WERI-Rb-1 (cell line): Measurements from ENCODE around the gene WNK2.

ENCODE experiments used
- DNase-seq: peaks from one replicate; pipeline ENCODE4 v3.0.0-alpha.2; 2020
- H3K27ac ChIP-seq: fragments of 250-450 bp; sonication (Bioruptor Pico); 2 replicates; pipeline ENCODE4 v1.5.1; 2020; ENCODE audit warnings: mild to moderate bottlenecking, moderate library complexity
- H3K27me3 ChIP-seq: fragments of 250-450 bp; sonication (Bioruptor Pico); 2 replicates; pipeline ENCODE4 v1.5.1; 2021; ENCODE audit warnings: mild to moderate bottlenecking, low read depth, moderate library complexity; ENCODE audit not compliant: insufficient read depth, severe bottlenecking
- H3K36me3 ChIP-seq: fragments of 250-450 bp; sonication (Bioruptor Pico); 2 replicates; pipeline ENCODE4 v1.5.1; 2020; ENCODE audit warnings: mild to moderate bottlenecking, moderate library complexity
- H3K4me3 ChIP-seq: 2 replicates; pipeline ENCODE4 v1.5.1; 2011; ENCODE audit warnings: low read depth, mild to moderate bottlenecking, control low read depth, low read length
- H3K9me3 ChIP-seq: fragments of 250-450 bp; sonication (Bioruptor Pico); 2 replicates; pipeline ENCODE4 v1.5.1; 2021; ENCODE audit warnings: mild to moderate bottlenecking, moderate library complexity; ENCODE audit not compliant: severe bottlenecking
- CTCF ChIP-seq: IDR thresholded peaks from 2 replicates; pipeline ENCODE4 v1.5.1; 2011; ENCODE audit warnings: low read depth, mild to moderate bottlenecking, control low read depth, inconsistent platforms, low read length

WNK2 gene

DNA sequence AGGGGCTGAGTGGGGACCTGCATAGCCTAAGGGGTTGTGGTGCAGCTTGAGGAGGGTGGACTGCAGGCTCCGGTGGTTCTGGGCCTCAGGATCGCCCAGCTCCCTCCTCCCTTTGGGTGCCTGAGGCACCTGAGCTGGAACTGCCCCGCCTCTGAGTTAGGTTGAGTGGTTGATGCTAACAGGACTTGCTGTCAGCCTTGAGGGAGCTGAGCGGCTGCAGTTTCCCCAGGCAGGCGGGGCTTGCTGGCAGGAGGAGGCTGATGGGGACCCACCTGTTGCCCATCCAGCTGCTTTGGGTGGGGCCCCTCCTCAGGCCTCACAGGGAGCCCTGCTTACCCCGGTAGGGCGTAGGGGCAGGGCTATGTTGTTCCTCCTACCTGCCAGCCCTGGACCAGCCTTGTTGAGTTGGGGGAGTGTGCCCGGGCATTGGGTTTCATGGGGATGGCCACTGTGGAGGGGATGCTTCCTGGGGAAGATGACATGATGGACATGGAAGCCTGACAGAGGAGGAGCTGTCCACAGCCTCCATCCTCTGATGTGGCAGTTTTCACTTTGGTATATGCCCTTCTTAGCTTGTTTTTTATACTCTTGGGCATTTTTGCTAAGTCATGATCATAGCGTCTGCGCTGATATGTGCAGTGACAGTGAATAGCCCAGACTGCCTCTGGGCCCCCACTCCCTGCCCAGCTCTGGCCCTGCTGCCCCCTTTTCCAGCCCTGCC is 14.3 kb downstream of the WNK2 start:
- no peak for DNase-seq
- TF ChIP-seq CTCF, result no peak
- Histone ChIP-seq H3K36me3 (no peaks in the 10 kb centered on the region; the same call in 1 of the 2 replicates), H3K27ac (no peak overlapping the region), H3K4me3 (no peak overlapping the region), H3K9me3 (no peaks in the 10 kb centered on the region), H3K27me3 (no peaks in the 10 kb centered on the region)

- H3K27me3 ChIP-seq, result no peaks in the 10 kb centered on the region
- no peak overlapping the region for H3K4me3 ChIP-seq
- no peak for TF ChIP-seq CTCF
- H3K36me3 ChIP-seq, result no peaks in the 10 kb centered on the region; the same call in 1 of the 2 replicates
- no peak for DNase-seq
- no peaks in the 10 kb centered on the region for H3K9me3 ChIP-seq
- H3K27ac ChIP-seq, result no peak overlapping the region
These were observed 15.1 kb downstream of the WNK2 start for GRCh38 chr9:93198838-93199625.

DNA sequence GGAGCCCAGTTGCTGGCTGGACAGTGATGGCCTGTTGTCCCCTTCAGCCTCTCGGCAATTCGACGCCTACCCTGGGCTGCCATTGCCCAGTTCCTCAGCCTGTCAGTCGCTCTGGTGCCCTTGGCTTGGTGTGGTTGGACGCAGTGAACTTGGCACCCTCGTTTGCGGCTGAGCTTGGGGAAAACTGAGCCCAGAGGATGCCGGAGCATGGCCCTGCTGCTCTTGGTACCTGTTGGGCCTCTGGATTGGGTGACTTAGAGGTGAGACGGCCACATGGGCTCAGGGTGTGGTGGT is 16.5 kb downstream of the WNK2 start:
- Histone ChIP-seq H3K9me3 (no peaks in the 10 kb centered on the region), H3K36me3 (no peaks in the 10 kb centered on the region), H3K27ac (no peak overlapping the region), H3K27me3 (no peaks in the 10 kb centered on the region), H3K4me3 (no peak overlapping the region)
- no peak for DNase-seq
- no peak for TF ChIP-seq CTCF

GRCh38 chr9:93200989-93201334 is 17.0 kb downstream of the WNK2 start:
- no peak overlapping the region for H3K4me3 ChIP-seq
- no peaks in the 10 kb centered on the region for H3K27me3 ChIP-seq
- TF ChIP-seq CTCF, result no peak
- DNase-seq, result peak; percentile 62
- no peaks in the 10 kb centered on the region for H3K9me3 ChIP-seq
- H3K36me3 ChIP-seq, result no peaks in the 10 kb centered on the region
- H3K27ac ChIP-seq, result peak overlapping the region; percentile 53

DNA sequence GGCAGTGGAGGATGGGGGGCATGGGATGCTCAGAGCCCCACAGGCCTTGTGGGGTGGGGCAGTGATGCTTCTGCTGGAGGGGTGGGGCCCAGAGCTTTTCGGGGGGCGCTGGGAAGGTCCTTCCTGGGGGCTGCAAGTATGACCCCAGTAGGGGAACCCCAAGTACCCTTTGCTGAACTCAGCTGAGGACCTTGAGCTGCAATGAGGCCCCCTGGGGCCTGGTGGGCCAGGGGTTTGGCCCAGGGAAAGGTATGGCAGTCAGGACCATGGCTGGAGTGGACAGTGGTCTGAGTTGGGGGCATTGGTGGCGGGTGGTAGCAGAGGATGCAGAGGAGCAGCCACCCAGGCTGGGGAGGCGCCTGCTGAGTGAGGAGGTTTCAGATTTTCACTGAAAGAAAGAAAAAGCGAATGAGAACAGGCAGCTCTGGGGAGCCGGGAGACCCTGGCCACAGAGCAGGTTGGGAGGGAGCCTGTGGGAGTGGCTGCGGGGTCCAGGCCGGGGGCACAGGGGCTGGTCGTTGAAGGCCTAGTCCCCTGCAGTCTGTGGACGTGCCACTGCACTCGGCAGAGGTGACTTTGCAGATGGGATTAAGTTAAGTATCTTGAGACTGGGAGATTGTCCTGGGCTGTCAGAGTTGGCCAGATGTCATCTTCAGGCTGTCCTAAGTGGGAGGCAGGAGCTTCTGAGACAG is 19.2 kb downstream of the WNK2 start:
- Histone ChIP-seq H3K27ac (peak overlapping the region; percentile 74), H3K9me3 (no peaks in the 10 kb centered on the region), H3K27me3 (no peaks in the 10 kb centered on the region), H3K36me3 (no peaks in the 10 kb centered on the region), H3K4me3 (peak overlapping the region; percentile 26; the same call in 1 of the 2 replicates)
- DNase-seq, result peak; percentile 86
- no peak for TF ChIP-seq CTCF
